ENCODE data around the gene NXN. TPM values are rescaled to one million over a fixed set of nuclear protein-coding genes. Genes with fewer than 3 reads are reported as not detected.
"Not testable (repeated sequence)": the region's sequence is repeated elsewhere in the genome, so short reads cannot be mapped to it uniquely, and the experiment has no call there.

NXN gene
- total RNA-seq, 2 donors from 2014 or later = 0.37 to 0.95 TPM

DNA sequence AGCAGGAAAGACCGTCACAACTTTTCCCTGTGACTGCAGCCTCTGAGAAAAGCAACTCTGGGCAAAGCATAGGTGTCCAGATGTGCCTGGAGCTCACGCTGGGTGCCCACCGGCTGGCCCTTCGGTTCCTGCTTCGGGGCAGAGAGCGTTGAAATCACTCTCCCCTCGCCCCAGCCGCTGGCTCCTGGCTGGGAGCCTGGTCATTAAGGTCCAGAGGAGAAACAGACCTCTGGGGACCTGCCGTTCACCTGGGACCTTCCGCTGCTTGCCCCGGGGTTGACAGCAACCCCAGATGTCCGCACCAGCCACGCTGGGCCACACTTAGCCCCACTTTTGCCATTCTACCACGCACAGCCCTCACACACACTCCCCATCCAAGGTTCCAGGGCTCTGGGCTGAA lies 184.3 kb downstream of the NXN start:
- no peak overlapping the region for H3K27ac Mint-ChIP-seq
- H3K27me3 Mint-ChIP-seq = no peaks in the 10 kb centered on the region
- H3K4me3 Mint-ChIP-seq = no peak overlapping the region
- peaks cover 5% of the 10 kb centered on the region for H3K4me1 Mint-ChIP-seq
- no peaks in the 10 kb centered on the region for H3K9me3 Mint-ChIP-seq
- ATAC-seq (replicated peaks) = no peak
- peaks cover 24% of the 10 kb centered on the region for H3K36me3 Mint-ChIP-seq (ENCODE audit: low read depth)

GRCh38 chr17:794876-795275 lies 184.7 kb downstream of the NXN start:
- ATAC-seq (replicated peaks) = peak; percentile 70
- H3K9me3 Mint-ChIP-seq = no peaks in the 10 kb centered on the region
- H3K27ac Mint-ChIP-seq = no peak overlapping the region
- H3K27me3 Mint-ChIP-seq = no peaks in the 10 kb centered on the region
- no peak overlapping the region for H3K4me3 Mint-ChIP-seq
- H3K4me1 Mint-ChIP-seq = peaks cover 5% of the 10 kb centered on the region
- H3K36me3 Mint-ChIP-seq (ENCODE audit: low read depth) = peaks cover 28% of the 10 kb centered on the region

GRCh38 chr17:792277-792676 lies 187.3 kb downstream of the NXN start:
- peaks cover 5% of the 10 kb centered on the region for H3K4me1 Mint-ChIP-seq
- H3K4me3 Mint-ChIP-seq = no peak overlapping the region
- no peaks in the 10 kb centered on the region for H3K27me3 Mint-ChIP-seq
- H3K9me3 Mint-ChIP-seq = no peaks in the 10 kb centered on the region
- no peak overlapping the region for H3K27ac Mint-ChIP-seq
- no peak for ATAC-seq (replicated peaks)
- H3K36me3 Mint-ChIP-seq (ENCODE audit: low read depth) = peaks cover 51% of the 10 kb centered on the region

DNA sequence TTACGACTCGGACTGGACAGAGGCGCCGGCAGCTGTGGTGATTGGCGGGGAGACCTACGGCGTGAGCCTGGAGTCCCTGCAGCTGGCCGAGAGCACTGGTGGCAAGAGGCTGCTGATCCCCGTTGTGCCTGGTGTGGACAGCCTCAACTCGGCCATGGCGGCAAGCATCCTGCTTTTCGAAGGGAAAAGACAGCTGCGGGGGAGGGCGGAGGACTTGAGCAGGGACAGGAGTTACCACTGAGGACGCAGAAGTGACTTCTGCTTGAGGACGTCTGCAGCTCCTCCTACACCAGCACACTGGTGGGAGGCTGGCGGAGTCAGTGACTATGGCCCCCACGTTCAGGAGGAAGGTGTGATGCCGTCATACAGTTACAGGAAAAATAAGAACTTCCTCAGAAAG lies 187.7 kb downstream of the NXN start:
- H3K9me3 Mint-ChIP-seq = no peaks in the 10 kb centered on the region
- H3K4me1 Mint-ChIP-seq = peaks cover 5% of the 10 kb centered on the region
- H3K27ac Mint-ChIP-seq = no peak overlapping the region
- ATAC-seq (replicated peaks) = no peak
- H3K27me3 Mint-ChIP-seq = no peaks in the 10 kb centered on the region
- H3K36me3 Mint-ChIP-seq (ENCODE audit: low read depth) = peaks cover 55% of the 10 kb centered on the region
- H3K4me3 Mint-ChIP-seq = no peak overlapping the region

GRCh38 chr17:790874-791247 lies 188.7 kb downstream of the NXN start:
- not testable (repeated sequence) for H3K4me3 Mint-ChIP-seq; H3K4me1 Mint-ChIP-seq; H3K27ac Mint-ChIP-seq; H3K9me3 Mint-ChIP-seq; H3K27me3 Mint-ChIP-seq; ATAC-seq (replicated peaks)
- H3K36me3 Mint-ChIP-seq (ENCODE audit: low read depth) = peaks cover 61% of the 10 kb centered on the region

- not testable (repeated sequence) for ATAC-seq (replicated peaks); H3K9me3 Mint-ChIP-seq; H3K27me3 Mint-ChIP-seq; H3K4me3 Mint-ChIP-seq; H3K4me1 Mint-ChIP-seq; H3K27ac Mint-ChIP-seq
- H3K36me3 Mint-ChIP-seq (ENCODE audit: low read depth) = peaks cover 61% of the 10 kb centered on the region
These were observed 189.4 kb downstream of the NXN start for GRCh38 chr17:789931-790873.

- H3K9me3 Mint-ChIP-seq = no peaks in the 10 kb centered on the region
- ATAC-seq (replicated peaks) = no peak
- peaks cover 68% of the 10 kb centered on the region for H3K36me3 Mint-ChIP-seq (ENCODE audit: low read depth)
These were observed 190.3 kb downstream of the NXN start for GRCh38 chr17:789160-789840.

DNA sequence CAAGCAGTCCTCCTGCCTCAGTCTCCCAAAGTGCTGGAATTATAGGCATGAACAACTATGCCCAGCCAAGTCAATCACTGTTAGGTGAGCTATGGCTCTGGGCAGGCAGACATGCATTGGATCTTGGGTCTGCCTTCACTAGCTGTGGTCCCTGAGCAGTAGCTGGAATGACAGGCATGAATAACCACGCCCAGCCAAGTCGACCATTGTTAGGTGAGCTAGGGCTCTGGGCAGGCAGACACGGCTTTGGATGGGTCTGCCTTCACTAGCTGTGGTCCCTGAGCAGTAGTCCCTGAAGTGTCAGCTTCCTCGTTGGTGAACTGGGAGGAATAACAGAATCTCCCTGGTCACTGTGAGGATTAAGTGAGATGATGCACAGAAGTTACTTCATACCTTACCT lies 191.0 kb downstream of the NXN start:
- peaks cover 76% of the 10 kb centered on the region for H3K36me3 Mint-ChIP-seq (ENCODE audit: low read depth)
- H3K27ac Mint-ChIP-seq = no peak overlapping the region
- ATAC-seq (replicated peaks) = no peak
- H3K27me3 Mint-ChIP-seq = no peaks in the 10 kb centered on the region
- H3K9me3 Mint-ChIP-seq = no peaks in the 10 kb centered on the region
- H3K4me1 Mint-ChIP-seq = peaks cover 10% of the 10 kb centered on the region
- H3K4me3 Mint-ChIP-seq = no peak overlapping the region

More at GRCh38 chr17:789160-789840, 190.3 kb downstream of the NXN start:
- H3K27ac Mint-ChIP-seq = no peak overlapping the region
- no peak overlapping the region for H3K4me3 Mint-ChIP-seq
- no peaks in the 10 kb centered on the region for H3K27me3 Mint-ChIP-seq
- peaks cover 5% of the 10 kb centered on the region for H3K4me1 Mint-ChIP-seq

GRCh38 chr17:787641-788221 lies 191.8 kb downstream of the NXN start:
- Mint-ChIP-seq H3K4me1 (peaks cover 10% of the 10 kb centered on the region), H3K36me3 (ENCODE audit: low read depth) (peaks cover 78% of the 10 kb centered on the region), H3K4me3 (no peak overlapping the region), H3K9me3 (no peaks in the 10 kb centered on the region), H3K27ac (no peak overlapping the region), H3K27me3 (no peaks in the 10 kb centered on the region)
- ATAC-seq (replicated peaks) = no peak

- H3K36me3 Mint-ChIP-seq (ENCODE audit: low read depth) = peaks cover 71% of the 10 kb centered on the region
- H3K4me3 Mint-ChIP-seq; H3K9me3 Mint-ChIP-seq; H3K4me1 Mint-ChIP-seq; ATAC-seq (replicated peaks); H3K27ac Mint-ChIP-seq; H3K27me3 Mint-ChIP-seq: not testable (repeated sequence)
These were observed 193.7 kb downstream of the NXN start for GRCh38 chr17:785901-786300.

DNA sequence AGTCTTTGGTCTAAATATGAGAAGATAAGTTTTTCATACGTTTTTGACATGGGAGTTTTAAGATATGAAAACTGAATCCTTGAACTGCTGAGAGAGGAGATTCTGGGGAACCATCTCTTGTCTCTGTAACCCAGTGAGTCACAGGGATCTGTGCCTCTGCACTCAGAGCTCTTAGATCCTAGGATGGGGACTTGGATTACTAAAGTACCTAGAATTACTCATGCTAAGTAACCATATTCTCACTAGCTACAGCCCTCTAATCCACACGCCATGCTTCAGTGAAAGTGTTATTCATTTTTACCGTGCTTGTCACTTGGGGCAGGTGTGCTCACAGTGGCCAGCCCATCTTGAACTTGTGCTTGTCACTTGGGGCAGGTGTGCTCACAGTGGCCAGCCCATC lies 195.4 kb downstream of the NXN start:
- peaks cover 67% of the 10 kb centered on the region for H3K36me3 Mint-ChIP-seq (ENCODE audit: low read depth)
- peaks cover 13% of the 10 kb centered on the region for H3K4me1 Mint-ChIP-seq
- no peaks in the 10 kb centered on the region for H3K27me3 Mint-ChIP-seq
- peak overlapping the region; percentile 71 for H3K27ac Mint-ChIP-seq
- peak overlapping the region; percentile 88 for H3K4me3 Mint-ChIP-seq
- no peaks in the 10 kb centered on the region for H3K9me3 Mint-ChIP-seq
- ATAC-seq (replicated peaks) = peak; percentile 44

- Mint-ChIP-seq H3K4me3 (peak within 1 kb of the TSS; percentile 88), H3K27me3 (no peaks in the 10 kb centered on the region), H3K4me1 (peaks cover 13% of the 10 kb centered on the region), H3K27ac (peak within 1 kb of the TSS; percentile 97), H3K36me3 (ENCODE audit: low read depth) (peaks cover 69% of the 10 kb centered on the region), H3K9me3 (no peaks in the 10 kb centered on the region)
- ATAC-seq (replicated peaks) = peak; percentile 93
These were observed 197.5 kb downstream of the NXN start, which contains the start of the genes GLOD4 and MRM3 for GRCh38 chr17:781805-782731. TSS of gene GLOD4 (minus strand) at chr17:782280. CDS start at chr17:782255, 25 bp downstream. TSS of gene MRM3 (plus strand) at chr17:782353. CDS start at chr17:782379, 26 bp downstream.

DNA sequence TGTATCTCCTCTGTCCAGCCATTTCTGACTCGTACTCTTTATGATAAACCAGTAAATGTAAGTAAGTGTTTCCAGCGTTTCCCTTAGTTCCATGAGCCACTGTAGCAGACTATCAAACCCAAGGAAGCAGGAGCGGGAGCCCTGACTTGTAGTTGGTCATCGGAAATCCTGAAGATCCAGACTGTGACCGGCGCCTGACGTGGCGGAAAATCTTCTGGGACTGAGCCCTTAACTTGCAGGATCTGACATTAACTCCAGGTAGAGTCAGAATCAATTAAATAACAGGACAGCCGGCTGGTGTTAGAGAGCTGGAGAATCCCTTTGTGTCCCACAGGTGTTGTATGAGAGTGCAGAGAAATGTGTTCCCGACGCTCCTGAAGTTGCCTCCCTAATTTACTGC lies 201.5 kb downstream of the NXN start:
- no peaks in the 10 kb centered on the region for H3K9me3 Mint-ChIP-seq
- no peak for ATAC-seq (replicated peaks)
- peaks cover 86% of the 10 kb centered on the region for H3K36me3 Mint-ChIP-seq (ENCODE audit: low read depth)
- H3K27me3 Mint-ChIP-seq = no peaks in the 10 kb centered on the region
- H3K4me3 Mint-ChIP-seq = no peak overlapping the region
- H3K4me1 Mint-ChIP-seq = peaks cover 26% of the 10 kb centered on the region
- H3K27ac Mint-ChIP-seq = no peak overlapping the region

GRCh38 chr17:774313-774584 lies 205.3 kb downstream of the NXN start:
- H3K27me3 Mint-ChIP-seq = no peaks in the 10 kb centered on the region
- H3K4me3 Mint-ChIP-seq = peak overlapping the region; percentile 73
- ATAC-seq (replicated peaks) = no peak
- peaks cover 24% of the 10 kb centered on the region for H3K4me1 Mint-ChIP-seq
- H3K36me3 Mint-ChIP-seq (ENCODE audit: low read depth) = peaks cover 97% of the 10 kb centered on the region
- H3K27ac Mint-ChIP-seq = peak overlapping the region; percentile 92
- no peaks in the 10 kb centered on the region for H3K9me3 Mint-ChIP-seq

All from activated T-helper 17 cell treated with anti-CD3 and anti-CD28 coated beads, Interleukin-2, amount 50 U/mL, for 72 hours (primary cell).